PC-9 (cell line): ENCODE measurements around the gene SPTA1. TPM values are rescaled to one million over a fixed set of nuclear protein-coding genes. Genes with fewer than 3 reads are reported as not detected.

Experiments used
- BruUV-seq: library from RNA; stranded (reverse); fragments of 400-500 nt; replicated peaks from 2 replicates; lab custom pipeline; 2021; lab: Mats Ljungman, UMichigan
- CTCF ChIA-PET: fragments of 300-600 bp; sonication (Branson Sonifier 250); formaldehyde crosslinking; loops from one replicate; lab custom pipeline; 2022; ENCODE audit warnings: antibody characterized with exemption; lab: Charles Lee
- POLR2A ChIA-PET: fragments of 300-600 bp; sonication (Branson Sonifier 250); formaldehyde crosslinking; loops from one replicate; lab custom pipeline; 2022; ENCODE audit warnings: antibody characterized with exemption; ENCODE audit not compliant: unreplicated experiment; lab: Charles Lee
- DNase-seq, 2 experiments: peaks; one replicate each; pipeline versions ENCODE4 v3.0.0 to v3.0.0-alpha.2; 2015 to 2022; ENCODE audit warnings: mixed read lengths in 1 of 2
- H2AFZ ChIP-seq: fragments of 200-600 bp; sonication (generic); 2 replicates; pipeline ENCODE4 v1.8.1; 2017; ENCODE audit warnings: antibody characterized with exemption
- H3F3A ChIP-seq: fragments of 200-600 bp; sonication (generic); 2 replicates; pipeline ENCODE4 v1.8.1; 2017; ENCODE audit warnings: antibody characterized with exemption, mild to moderate bottlenecking, low read depth; ENCODE audit not compliant: insufficient read depth
- H3K27ac ChIP-seq: fragments of 200-600 bp; sonication (generic); 2 replicates; pipeline ENCODE4 v1.6.1; 2016; ENCODE audit warnings: mixed run types
- H3K27me3 ChIP-seq: fragments of 200-600 bp; sonication (generic); 2 replicates; pipeline ENCODE4 v1.6.1; 2016; ENCODE audit warnings: low read depth, mixed run types; ENCODE audit not compliant: insufficient read depth
- H3K36me3 ChIP-seq: fragments of 200-600 bp; sonication (generic); 2 replicates; pipeline ENCODE4 v1.6.1; 2016; ENCODE audit warnings: low read depth, mixed run types
- H3K4me1 ChIP-seq: fragments of 200-600 bp; sonication (generic); replicated peaks from 2 replicates; pipeline ENCODE4 v1.6.1; 2016; ENCODE audit warnings: mixed run types; ENCODE audit not compliant: insufficient read depth
- H3K4me2 ChIP-seq: fragments of 200-600 bp; sonication (generic); 2 replicates; pipeline ENCODE4 v1.6.1; 2017; ENCODE audit warnings: mixed run types
- H3K4me3 ChIP-seq: fragments of 200-600 bp; sonication (generic); 2 replicates; pipeline ENCODE4 v1.6.1; 2016; ENCODE audit warnings: mixed run types
- H3K79me2 ChIP-seq: fragments of 200-600 bp; sonication (generic); 2 replicates; pipeline ENCODE4 v1.6.1; 2017; ENCODE audit warnings: low read depth, mixed run types
- H3K9me2 ChIP-seq: fragments of 200-600 bp; sonication (generic); 2 replicates; pipeline ENCODE4 v1.8.1; 2017; ENCODE audit warnings: mild to moderate bottlenecking; ENCODE audit not compliant: insufficient read depth
- H3K9me3 ChIP-seq: fragments of 200-600 bp; sonication (generic); 2 replicates; pipeline ENCODE4 v1.8.1; 2016; ENCODE audit warnings: low read depth; ENCODE audit not compliant: insufficient read depth
- H4K20me1 ChIP-seq: fragments of 200-600 bp; sonication (generic); 2 replicates; pipeline ENCODE4 v1.8.1; 2017; ENCODE audit not compliant: insufficient read depth
- EZH2 ChIP-seq: fragments of 200-600 bp; sonication (generic); IDR thresholded peaks from 2 replicates; pipeline ENCODE4 v1.8.0; 2017; ENCODE audit warnings: antibody characterized with exemption, low read depth
- intact Hi-C: fragments of 100-400 bp; cut with micrococcal nuclease; formaldehyde crosslinking; loops from one replicate; pipeline ENCODE4 v1.10.0; 2022; ENCODE audit not compliant: unreplicated experiment
- total RNA-seq: library from RNA; stranded (reverse); gene quantifications from 2 replicates; pipeline ENCODE4 v1.2.3, GENCODE V29; 2021
- TF ChIP-seq, protein P1 (sequence below): fragments of 200-600 bp; sonication (generic); conservative IDR thresholded peaks from 2 replicates; pipeline ENCODE4 v1.6.1; 2017; ENCODE audit warnings: mixed run types, antibody characterized with exemption, mild to moderate bottlenecking, moderate library complexity

The SPTA1 gene
- total RNA-seq, 1 experiment from 2014 or later, result not detected

DNA sequence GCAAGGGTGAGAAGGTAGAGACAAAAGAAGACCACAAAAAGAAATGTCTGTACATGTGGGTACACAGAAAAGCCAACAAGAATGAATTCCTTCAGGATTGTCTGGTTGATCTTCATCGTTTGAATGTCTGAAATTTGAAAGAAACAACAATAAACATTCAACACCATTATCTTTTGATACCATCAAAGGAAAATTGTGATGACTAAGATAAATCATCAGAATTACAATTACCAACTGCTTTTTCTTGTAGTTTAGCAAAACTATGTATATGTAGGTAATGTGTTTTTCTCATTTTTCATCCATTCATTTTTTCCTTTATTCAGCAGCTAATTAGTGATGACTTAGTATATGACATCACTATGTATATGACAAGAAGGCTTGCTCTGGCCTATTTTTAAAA, 106.8 kb downstream of the SPTA1 start, which contains the start of gene OR10X1:
Gene OR10X1, minus strand, starts transcription at position 167 of the 400 bp plus-strand sequence. Its CDS starts 0 bp downstream, at position 167.
- intact Hi-C loops, result no loop called here
- Histone ChIP-seq H3K36me3 (no peaks in the 10 kb centered on the region), H3K4me3 (no peak within 1 kb of the TSS), H2AFZ (no peak within 1 kb of the TSS), H3K4me2 (no peak within 1 kb of the TSS), H3K9me3 (no peaks in the 10 kb centered on the region), H4K20me1 (no peaks in the 10 kb centered on the region), H3K79me2 (no peaks in the 10 kb centered on the region), H3K27me3 (0 out of 2 replicates have a peak, but pooled peaks cover 8% of the 10 kb centered on the region), H3K27ac (no peak within 1 kb of the TSS), H3K9me2 (no peaks in the 10 kb centered on the region), H3K4me1 (no peaks in the 10 kb centered on the region), H3F3A (no peaks in the 10 kb centered on the region)
- BruUV-seq, result no TSS peak
- TF ChIP-seq, protein P1, sequence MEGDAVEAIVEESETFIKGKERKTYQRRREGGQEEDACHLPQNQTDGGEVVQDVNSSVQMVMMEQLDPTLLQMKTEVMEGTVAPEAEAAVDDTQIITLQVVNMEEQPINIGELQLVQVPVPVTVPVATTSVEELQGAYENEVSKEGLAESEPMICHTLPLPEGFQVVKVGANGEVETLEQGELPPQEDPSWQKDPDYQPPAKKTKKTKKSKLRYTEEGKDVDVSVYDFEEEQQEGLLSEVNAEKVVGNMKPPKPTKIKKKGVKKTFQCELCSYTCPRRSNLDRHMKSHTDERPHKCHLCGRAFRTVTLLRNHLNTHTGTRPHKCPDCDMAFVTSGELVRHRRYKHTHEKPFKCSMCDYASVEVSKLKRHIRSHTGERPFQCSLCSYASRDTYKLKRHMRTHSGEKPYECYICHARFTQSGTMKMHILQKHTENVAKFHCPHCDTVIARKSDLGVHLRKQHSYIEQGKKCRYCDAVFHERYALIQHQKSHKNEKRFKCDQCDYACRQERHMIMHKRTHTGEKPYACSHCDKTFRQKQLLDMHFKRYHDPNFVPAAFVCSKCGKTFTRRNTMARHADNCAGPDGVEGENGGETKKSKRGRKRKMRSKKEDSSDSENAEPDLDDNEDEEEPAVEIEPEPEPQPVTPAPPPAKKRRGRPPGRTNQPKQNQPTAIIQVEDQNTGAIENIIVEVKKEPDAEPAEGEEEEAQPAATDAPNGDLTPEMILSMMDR, result no peak
- no peak for TF ChIP-seq EZH2
- ChIA-PET POLR2A (no interaction called here), CTCF (no interaction called here)
- no peak for DNase-seq

DNA sequence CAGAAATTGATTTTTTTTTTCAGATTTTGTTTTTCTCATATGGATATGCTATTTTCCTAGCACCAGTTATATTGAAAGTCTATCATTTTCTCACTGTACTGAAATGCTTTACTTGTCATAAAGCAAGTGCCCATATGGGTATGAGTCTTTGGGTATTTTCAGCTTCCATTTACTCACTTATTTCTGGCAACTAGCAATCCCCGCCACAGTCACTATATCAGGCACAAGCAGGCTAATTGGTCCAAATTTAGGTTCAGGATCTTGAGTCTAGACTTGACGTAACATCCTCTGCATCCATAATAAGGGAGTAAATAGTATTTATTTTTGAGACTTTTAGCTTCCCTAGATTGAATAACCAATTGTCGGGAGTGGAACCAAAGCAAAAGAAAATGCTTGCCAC, 109.0 kb downstream of the SPTA1 start:
- intact Hi-C loops, result no loop called here
- Histone ChIP-seq H3K36me3 (no peaks in the 10 kb centered on the region), H3K27me3 (0 out of 2 replicates have a peak, but pooled peaks cover 8% of the 10 kb centered on the region), H2AFZ (no peak overlapping the region), H3K9me2 (no peaks in the 10 kb centered on the region), H3K9me3 (no peaks in the 10 kb centered on the region), H3K79me2 (no peaks in the 10 kb centered on the region), H3K4me1 (no peaks in the 10 kb centered on the region), H3K27ac (no peak overlapping the region), H3F3A (no peaks in the 10 kb centered on the region), H3K4me3 (no peak overlapping the region), H4K20me1 (no peaks in the 10 kb centered on the region), H3K4me2 (no peak overlapping the region)
- BruUV-seq, result no TSS peak
- no peak for TF ChIP-seq EZH2
- TF ChIP-seq, protein P1, result no peak
- no peak for DNase-seq
- CTCF ChIA-PET, result no interaction called here
- POLR2A ChIA-PET, result no interaction called here

DNA sequence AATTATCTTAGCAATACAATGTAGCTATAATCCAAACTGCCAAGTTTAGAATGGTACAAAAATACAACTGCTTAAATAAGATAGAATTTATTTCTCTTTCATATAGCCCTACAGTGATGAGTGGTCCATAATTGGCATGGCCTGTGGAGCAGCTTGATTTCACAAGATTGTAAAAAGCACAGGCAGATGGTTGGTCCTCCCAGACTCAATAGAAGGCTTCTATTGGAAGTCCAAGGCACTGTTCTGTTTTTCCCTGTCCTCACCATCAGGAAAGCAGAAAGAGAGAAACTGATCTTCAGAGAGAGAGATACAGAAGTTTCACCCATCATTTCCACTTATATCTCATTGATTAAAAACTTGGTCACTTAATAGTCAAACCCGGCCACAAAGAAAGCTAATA, 114.3 kb downstream of the SPTA1 start:
- no peak overlapping the region for H2AFZ ChIP-seq
- H3K4me1 ChIP-seq, result no peaks in the 10 kb centered on the region
- no peaks in the 10 kb centered on the region for H3K9me2 ChIP-seq
- TF ChIP-seq, protein P1, result no peak
- no peak for TF ChIP-seq EZH2
- H3K9me3 ChIP-seq, result no peaks in the 10 kb centered on the region
- no peak overlapping the region for H3K27ac ChIP-seq
- H3K4me2 ChIP-seq, result no peak overlapping the region
- no peak for DNase-seq
- CTCF ChIA-PET, result no interaction called here
- H3K79me2 ChIP-seq, result no peaks in the 10 kb centered on the region
- intact Hi-C loops, result no loop called here
- POLR2A ChIA-PET, result no interaction called here
- 0 out of 2 replicates have a peak, but pooled peaks cover 2% of the 10 kb centered on the region for H3K27me3 ChIP-seq
- H4K20me1 ChIP-seq, result no peaks in the 10 kb centered on the region
- H3K36me3 ChIP-seq, result no peaks in the 10 kb centered on the region
- BruUV-seq, result no TSS peak
- no peak overlapping the region for H3K4me3 ChIP-seq
- H3F3A ChIP-seq, result no peaks in the 10 kb centered on the region
